SK-MEL-5 (cell line): Measurements from ENCODE around the gene PTPRC. TPM values are rescaled to one million over a fixed set of nuclear protein-coding genes. Genes with fewer than 3 reads are reported as not detected.
"Not testable (repeated sequence)": the region's sequence is repeated elsewhere in the genome, so short reads cannot be mapped to it uniquely, and the experiment has no call there.

Experiments
- DNase-seq: peaks from one replicate; pipeline ENCODE4 v3.0.0-alpha.2; 2016; ENCODE audit warnings: low read depth, low spot score
- in situ Hi-C: cut with HindIII; loops from 2 replicates; pipeline ENCODE4 v1.10.0; 2016; ENCODE audit warnings: low sequenced_read_pairs, high pct_unique_total_duplicates, low pct_unique_long_range_greater_than_20kb
- polyA plus RNA-seq, 2 experiments: library from polyadenylated mRNA; depleted of rRNA; stranded (reverse); fragments of >200 nt; gene quantifications; 2 replicates each; pipeline ENCODE4 v1.2.3, GENCODE V29; 2015
- total RNA-seq: library from RNA; depleted of rRNA; stranded (reverse); fragments of >200 nt; shearing (Covaris generic); gene quantifications from 2 replicates; pipeline ENCODE4 v1.2.3, GENCODE V29; 2014; rRNA removed

Gene PTPRC, protein sequence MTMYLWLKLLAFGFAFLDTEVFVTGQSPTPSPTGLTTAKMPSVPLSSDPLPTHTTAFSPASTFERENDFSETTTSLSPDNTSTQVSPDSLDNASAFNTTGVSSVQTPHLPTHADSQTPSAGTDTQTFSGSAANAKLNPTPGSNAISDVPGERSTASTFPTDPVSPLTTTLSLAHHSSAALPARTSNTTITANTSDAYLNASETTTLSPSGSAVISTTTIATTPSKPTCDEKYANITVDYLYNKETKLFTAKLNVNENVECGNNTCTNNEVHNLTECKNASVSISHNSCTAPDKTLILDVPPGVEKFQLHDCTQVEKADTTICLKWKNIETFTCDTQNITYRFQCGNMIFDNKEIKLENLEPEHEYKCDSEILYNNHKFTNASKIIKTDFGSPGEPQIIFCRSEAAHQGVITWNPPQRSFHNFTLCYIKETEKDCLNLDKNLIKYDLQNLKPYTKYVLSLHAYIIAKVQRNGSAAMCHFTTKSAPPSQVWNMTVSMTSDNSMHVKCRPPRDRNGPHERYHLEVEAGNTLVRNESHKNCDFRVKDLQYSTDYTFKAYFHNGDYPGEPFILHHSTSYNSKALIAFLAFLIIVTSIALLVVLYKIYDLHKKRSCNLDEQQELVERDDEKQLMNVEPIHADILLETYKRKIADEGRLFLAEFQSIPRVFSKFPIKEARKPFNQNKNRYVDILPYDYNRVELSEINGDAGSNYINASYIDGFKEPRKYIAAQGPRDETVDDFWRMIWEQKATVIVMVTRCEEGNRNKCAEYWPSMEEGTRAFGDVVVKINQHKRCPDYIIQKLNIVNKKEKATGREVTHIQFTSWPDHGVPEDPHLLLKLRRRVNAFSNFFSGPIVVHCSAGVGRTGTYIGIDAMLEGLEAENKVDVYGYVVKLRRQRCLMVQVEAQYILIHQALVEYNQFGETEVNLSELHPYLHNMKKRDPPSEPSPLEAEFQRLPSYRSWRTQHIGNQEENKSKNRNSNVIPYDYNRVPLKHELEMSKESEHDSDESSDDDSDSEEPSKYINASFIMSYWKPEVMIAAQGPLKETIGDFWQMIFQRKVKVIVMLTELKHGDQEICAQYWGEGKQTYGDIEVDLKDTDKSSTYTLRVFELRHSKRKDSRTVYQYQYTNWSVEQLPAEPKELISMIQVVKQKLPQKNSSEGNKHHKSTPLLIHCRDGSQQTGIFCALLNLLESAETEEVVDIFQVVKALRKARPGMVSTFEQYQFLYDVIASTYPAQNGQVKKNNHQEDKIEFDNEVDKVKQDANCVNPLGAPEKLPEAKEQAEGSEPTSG (N-terminal part only)
- total RNA-seq, result 0.35 and 0.45 TPM in 2 replicates
- polyA plus RNA-seq (2015; cell fraction: cytosol; rRNA removed), result 0.18 and 0.46 TPM in 2 replicates
- polyA plus RNA-seq (2015; cell fraction: nucleus; rRNA removed), result 0.22 and 0.73 TPM in 2 replicates

DNA sequence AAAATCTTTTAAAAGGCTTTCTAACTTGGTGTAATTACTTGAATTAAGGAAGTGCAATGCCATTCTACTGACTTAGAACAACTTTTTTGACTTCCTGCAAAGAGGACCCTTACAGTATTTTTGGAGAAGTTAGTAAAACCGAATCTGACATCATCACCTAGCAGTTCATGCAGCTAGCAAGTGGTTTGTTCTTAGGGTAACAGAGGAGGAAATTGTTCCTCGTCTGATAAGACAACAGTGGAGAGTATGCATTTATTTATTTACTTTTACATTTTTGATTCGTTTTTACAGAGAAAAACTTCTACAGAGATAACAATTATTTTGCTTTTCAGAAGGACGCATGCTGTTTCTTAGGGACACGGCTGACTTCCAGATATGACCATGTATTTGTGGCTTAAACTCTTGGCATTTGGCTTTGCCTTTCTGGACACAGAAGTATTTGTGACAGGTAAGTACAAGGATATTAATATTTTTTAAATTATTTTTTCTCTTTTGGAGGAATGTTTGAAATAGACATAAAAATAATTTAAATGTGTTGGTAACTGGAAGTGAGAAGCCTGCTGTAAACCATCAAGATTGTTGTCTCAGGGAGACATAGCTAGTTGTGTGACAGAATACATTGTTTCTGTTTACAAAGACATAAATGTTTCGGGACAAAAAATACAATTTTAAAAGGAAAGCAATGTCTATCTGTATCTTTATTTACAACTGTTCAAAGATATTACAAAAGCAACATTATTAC, at the start of gene PTPRC:
Gene PTPRC (plus strand): TSS at position 147 of the 742 bp plus-strand sequence. CDS start 229 bp downstream, at position 376.
- in situ Hi-C loops, result no loop called here
- DNase-seq, result no peak

DNA sequence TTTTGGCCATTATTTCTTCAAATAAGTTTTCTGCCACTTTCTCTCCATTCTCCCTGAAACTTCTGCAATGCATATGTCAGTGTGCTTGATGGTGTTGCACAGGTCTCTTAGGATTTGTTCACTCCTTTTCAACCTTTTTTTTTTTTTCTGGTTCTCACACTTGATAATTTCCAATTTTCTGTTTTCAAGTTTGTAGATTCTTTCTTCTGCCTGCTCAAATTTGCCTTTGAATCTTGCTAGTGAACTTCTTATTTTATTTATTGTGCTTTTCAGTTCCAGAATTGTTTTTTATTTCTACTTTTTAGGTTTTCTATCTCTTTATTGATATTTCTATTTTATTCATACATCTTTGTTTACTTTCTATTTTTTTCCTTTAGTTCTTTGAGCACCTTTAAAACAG, 48.4 kb upstream of the PTPRC start:
- no peak for DNase-seq
- in situ Hi-C loops, result no loop called here

DNA sequence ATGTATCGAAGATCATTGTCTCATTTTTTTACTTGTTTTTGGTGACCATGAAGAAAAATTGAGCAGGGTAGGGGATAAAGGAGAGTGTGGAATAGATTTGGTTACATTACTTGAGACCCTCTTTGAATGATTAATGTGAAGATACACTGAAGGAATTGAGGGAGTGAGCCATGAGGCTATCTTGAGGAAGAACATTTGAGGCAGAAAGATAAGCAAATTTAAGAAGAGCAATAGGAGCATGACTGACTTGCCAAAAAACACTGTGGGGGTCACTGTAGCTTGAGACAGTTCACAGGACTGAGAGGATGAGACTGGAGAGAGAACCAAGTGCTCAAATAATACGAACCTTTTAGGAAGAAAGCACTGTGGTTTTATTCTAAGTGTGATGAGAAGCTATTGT, 43.1 kb upstream of the PTPRC start:
- no peak for DNase-seq
- in situ Hi-C loops, result no loop called here

DNA sequence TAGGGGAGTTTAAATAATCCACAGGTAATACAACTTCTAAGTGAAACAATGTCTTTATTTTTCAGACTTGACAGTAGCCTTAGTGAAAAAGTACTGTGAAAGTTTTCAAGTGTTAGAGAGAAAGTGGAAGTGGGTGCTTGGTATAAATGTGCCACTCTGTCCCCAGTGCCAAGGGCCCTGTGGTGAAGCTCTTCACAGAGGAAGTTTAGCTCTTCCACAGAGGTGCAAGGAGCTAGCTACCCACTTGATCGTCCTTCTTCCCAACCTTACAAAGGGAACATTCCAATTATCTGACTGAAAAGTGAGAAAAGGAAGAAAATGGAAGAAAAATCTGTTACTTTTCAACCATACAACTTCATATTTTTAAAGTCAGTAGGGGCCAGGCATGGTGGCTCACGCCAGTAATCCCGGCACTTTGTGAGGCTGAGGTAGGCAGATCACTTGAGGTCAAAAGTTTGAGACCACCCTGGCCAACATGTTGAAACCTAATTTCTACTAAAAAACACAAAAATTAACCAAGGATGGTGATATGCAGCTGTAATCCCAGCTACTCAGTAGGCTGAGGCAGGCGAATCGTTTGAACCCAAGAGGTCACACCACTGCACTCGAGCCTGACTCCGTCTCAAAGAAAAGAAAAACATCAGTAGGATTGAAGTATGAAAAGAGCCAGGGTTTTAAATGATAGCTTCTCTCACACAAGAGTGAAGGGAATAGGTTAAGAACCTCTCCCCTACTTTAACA, 41.0 kb upstream of the PTPRC start:
- in situ Hi-C loops, result no loop called here
- DNase-seq, result no peak

DNA sequence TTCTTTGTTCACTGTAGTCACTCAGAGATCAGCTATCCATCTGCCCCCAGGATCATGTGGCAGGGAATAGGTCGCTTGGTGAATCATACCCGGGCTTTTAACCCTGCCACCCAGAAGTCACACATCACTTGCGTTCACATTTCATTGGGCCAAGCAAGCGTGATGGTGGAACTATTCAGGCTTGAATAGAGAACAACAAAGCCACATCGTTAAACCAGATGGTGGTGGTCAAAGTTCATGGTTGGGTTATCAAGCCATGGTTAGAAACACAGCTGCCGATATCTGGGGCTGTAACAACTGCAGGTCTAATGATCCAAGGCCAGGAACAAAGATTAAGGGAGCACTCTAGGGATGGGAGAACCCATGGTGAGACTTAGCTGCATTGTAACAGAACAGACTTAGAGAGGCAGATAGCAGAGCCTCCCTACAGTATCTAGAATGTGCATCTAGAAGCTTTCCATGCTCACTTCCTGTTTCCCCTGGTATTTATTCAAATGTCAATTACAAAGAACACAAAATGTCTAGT, 40.0 kb upstream of the PTPRC start:
- no peak for DNase-seq
- in situ Hi-C loops, result no loop called here

DNA sequence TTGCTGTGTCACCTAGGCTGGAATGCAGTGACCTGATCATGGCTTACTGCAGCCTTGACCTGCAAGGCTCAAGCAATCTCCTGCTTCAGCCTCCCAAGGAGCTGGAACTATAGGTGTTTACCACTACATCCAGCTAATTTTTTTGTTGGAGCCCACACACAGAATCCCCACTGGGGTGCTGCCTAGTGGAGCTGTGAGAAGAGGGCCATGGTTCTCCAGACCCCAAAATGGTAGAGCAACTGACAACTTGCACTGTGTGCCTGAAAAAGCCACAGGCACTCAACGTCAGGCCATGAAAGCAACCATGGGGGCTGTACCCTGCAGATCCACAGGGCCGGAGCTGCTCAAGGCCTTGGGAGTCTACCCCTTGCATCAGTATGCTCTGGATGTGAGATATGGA, 39.1 kb upstream of the PTPRC start:
- in situ Hi-C loops, result no loop called here
- no peak for DNase-seq

DNA sequence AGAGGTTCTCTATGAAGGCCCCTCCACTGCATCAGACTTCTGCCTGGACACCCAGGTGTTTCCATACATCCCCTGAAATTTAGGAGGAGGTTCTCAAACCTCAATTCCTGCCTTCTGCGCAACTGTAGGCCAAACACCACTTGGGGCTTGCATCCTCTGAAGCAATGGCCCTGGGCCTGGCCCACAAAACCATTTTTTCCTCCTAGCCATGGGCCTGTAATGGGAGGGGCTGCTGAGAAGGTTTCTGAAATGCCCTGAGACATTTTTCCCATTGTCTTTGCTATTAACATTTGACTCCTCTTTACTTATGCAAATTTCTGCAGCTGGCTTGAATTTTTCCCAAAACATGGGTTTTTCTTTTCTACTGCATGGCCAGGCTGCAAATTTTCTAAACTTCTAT, 37.9 kb upstream of the PTPRC start:
- in situ Hi-C loops, result no loop called here
- no peak for DNase-seq

DNA sequence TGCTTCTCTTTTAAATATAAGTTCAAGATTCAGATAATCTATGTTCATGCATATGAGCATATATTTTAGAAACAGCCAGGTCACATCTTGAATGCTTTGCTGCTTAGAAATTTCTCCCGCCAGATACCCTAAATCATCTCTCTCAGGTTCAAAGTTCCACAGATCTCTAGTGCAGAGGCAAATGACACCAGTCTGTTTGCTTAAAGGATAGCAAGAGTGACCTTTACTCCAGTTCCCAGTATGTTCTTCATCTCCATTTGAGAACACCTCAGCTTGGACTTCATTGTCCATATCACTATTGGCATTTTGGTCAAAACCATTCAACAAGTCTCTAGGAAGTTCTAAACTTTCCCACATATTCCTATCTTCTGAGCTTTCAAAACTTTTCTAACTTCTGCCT, 37.5 kb upstream of the PTPRC start:
- DNase-seq, in situ Hi-C loops: not testable (repeated sequence)

DNA sequence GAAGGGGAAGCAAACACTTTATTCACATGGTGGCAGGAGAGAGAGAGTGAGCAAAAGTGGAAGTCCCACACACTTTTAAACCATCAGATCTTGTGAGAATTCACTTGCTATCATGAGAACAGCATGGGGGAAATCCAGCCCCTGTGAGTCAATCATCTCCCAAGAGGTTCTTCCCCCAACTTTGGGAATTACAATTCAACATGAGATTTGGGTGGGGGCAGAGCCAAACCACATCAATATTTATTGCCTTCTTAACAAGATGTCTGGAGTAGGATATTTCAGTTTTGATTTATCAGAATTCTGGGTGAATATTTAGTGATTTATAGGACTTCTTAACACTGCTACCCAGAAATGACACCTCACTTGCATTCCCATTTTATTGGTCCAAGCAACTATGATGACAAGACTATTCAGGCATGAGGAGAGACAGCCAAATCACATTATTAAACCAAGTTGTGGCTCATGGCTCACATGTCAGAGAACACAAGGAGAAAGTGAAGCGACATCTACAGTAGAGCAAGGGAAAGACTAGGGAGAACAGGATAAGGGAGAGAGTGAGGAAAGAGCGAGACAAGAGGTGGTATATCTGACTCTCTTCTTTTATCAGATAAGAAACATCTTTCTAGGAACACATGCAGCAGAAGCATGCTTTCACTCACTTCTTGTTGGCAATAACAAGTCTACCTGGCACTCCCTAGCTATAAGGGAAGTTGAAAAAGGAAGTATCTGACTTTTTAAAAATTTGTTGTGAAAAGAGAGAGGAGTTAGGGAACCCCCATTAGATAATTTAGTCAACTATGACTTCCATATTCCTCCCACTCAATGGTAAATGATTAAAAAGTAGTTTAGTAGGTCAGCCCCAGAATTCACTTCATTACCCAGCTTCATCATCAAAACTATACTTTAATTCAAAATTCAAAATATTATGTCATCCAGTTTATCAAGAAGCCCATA, 36.6 kb upstream of the PTPRC start:
- peak; percentile 15 for DNase-seq
- in situ Hi-C loops, result no loop called here

DNA sequence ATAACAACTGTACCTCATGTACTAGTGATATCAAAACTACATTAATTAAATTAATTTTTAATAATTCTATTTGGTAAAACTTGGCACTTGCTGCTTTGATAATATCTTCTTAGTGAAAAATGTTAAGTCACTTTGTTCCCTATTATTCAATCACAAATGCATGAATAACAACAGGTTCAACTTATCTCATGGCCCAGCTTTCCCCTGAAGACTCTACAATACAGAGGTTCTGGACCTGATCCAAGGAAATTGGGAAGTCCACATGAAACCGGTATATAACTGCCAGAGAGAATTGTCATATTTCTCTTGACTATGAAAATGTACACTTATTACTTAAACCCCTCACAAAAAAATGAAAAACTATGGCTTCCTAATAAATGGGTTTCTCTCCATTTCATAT, 33.9 kb upstream of the PTPRC start:
- in situ Hi-C loops, result no loop called here
- no peak for DNase-seq

DNA sequence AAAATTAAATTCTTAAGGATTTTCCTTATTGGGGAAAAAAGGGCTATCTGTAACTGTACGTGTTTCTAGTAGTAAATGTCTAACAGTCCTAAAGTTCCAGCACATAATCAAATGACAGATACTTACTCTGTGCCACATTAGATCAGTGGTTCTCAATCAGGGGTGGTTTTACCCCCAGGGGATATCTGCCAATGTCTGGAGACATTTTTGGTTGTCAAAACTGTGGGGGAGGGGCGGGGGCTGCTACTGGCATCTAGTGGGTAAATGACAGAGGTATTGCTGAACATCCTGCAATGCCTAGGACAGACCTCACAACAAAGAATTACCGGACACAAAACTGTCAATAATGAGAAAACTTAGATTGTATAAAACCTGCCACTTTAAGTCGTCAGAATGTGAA, 33.4 kb upstream of the PTPRC start:
- no peak for DNase-seq
- in situ Hi-C loops, result no loop called here

DNA sequence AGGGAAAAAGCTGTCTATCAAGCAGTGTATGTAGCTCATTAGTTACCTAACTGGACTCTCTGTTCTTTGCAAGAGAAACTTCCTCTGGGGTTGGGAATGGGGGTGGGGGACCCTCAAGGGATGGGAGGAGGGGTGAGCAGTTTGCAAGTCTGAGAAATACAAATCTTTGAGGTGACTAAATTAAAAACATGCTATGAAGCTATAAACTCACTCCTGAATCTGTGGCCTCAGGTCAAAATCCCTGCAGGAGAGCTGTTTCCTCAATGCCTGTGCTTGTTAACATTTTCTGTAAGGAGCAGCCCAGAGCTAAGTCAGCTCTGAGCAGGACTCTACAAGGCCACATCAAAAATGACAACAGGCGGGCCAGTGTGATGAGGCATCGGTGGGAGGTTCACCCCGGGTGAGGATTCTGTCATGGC, 32.8 kb upstream of the PTPRC start:
- in situ Hi-C loops, result no loop called here
- no peak for DNase-seq

DNA sequence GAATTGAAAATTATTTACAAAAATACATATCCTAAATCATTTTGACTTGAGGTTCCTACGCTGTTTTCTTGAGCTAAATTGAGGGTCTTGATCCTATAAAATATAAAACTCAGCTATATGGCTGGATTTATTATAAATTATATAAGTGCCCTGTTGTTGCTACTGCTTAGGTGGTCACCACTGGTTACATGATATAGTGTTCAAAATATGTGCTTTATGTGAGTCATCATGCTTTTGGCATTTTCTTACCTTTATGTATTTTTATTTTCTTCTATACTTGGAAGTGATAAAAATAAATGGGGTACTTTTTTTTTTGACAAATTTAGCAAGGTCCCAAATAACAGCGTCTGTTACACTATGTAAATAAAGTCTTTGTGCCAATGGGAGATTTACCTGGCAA, 31.1 kb upstream of the PTPRC start:
- no peak for DNase-seq
- in situ Hi-C loops, result no loop called here

DNA sequence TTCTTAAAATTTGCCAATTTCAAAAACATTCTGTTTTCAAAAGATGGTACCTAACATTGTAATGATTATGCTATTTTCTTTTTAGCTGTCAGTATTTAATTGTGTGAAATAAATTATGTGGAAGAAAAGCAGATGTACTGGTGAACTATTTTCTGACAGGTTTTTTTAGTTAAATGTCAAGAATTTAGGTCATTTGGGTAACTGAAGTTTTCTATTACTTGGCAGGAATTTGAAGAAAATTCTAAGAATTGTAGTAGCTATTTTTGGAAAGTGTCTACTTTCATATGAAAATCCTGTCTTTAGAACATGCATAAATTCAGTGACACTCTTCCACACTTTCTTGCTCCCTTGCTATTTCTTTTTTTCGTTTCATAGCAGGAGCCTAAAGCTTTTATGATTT, 28.5 kb upstream of the PTPRC start:
- DNase-seq, result no peak
- in situ Hi-C loops, result no loop called here

DNA sequence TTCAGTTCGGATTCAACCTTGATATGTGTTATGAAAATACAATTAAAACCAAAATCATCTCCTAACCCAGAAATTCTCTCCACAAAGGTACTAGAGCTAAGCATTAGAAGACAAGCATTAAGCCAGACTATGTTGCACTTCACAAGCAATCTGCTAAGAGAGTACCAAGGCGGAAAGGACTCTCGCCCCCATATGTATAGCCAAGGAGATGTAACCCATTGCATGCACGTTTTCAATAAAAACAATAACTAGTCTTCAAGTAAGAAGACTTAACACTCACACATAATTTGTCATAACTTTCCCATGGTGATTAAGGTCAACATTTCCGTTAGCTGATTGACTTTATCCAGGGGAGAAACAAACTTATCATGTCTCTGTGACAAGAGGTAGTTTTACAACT, 27.6 kb upstream of the PTPRC start:
- in situ Hi-C loops, result no loop called here
- no peak for DNase-seq
